Fibroblast of skin of right quadriceps (primary cell): ENCODE results near the gene SULT2A1.
"Not testable (repeated sequence)": the region's sequence is repeated elsewhere in the genome, so short reads cannot be mapped to it uniquely, and the experiment has no call there.

Experiments used
- DNase-seq: peaks from one replicate; pipeline ENCODE4 v3.0.0-alpha.2; 2013

Gene SULT2A1

DNA sequence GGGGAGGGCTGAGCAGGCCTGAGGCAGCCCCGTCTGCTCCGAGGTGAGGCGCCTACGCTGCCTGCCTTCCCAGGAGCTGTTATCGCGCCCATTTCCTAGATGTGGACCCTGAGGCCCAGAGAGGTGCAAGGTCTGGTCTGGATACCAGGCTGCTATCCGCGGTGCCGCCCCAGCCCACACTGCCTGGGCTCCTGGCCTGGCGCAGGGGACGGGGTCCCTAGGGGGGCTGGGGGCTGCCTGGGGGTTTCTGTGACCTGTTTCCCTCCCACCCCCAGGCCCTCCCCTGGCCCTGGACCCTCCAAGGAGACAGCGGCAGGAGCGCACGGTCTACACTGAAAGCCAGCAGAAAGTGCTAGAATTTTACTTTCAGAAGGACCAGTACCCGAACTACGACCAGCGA lies 26.3 kb downstream of the SULT2A1 start:
- DNase-seq, result not testable (repeated sequence)

DNA sequence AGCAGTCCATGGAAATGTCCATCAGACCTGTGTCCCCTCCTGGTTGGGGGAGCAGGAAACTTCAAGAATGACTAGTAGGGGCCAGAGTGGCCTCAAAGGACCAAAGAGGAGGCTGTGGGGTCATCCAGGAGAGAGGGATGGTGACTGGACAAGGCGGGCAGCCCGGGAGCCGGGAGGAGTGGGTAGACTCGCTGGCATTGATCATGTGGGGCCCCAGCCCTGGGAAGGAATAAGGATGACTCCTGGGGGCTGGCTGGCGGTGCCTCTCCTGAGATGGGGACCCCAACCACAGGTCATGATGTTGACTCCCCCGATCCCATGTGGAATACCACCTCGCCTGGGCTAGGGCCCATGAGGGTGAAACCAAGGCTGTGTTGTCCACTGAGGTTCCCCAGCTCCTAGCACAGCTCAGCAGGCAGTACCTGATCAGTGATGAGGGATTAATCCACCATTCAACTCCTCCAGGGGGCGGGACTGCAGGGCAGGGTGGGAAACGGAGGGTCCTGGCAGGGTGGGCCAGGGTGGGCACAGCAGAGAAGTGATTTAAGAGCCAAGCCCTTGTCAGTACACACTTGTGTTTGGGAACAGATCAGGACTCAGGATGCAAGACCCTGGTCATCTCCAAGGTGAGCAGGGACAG lies 27.3 kb downstream of the SULT2A1 start, which contains the start of gene TPRX2:
TSS of gene TPRX2 (plus strand) at position 590 of the 640 bp plus-strand sequence. CDS start at position 602, 12 bp downstream.
- DNase-seq, result not testable (repeated sequence)

DNA sequence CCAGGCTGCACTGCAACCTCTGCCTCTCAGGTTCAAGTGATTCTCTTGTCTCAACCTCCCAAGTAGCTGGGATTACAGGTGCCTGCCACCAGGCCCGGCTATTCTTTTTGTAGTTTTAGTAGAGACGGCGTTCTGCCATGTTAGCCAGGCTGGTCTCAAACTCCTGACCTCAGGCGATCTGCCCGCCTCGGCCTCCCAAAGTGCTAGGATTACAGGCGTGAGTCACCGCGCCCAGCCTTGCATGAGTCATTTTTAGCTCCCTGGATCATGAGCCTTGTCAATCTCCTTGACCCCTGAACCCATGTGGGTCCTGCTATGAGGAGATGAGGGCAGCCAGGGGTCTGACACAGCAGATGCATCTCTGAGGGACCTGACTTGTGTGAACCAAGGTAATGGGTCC lies 27.9 kb downstream of the SULT2A1 start:
- not testable (repeated sequence) for DNase-seq

DNA sequence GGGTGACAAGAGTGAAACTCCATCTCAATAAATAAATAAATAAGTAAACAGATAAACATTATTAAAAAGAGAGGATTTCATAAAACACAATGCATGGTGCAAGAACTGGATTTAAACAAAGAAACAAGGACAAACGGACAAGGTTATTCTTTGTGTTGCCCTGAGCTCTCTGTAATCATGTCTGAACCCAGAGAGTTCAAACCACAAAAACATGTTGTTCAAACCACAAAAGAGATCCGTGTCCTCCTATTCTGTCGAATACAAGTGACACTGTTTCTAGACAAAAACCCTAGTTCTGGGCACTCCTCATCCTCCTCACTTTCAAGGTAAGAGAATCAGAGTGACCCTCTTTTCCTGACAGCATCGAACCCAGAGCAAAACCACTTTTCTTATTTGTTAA lies 31.7 kb downstream of the SULT2A1 start:
- DNase-seq, result no peak

DNA sequence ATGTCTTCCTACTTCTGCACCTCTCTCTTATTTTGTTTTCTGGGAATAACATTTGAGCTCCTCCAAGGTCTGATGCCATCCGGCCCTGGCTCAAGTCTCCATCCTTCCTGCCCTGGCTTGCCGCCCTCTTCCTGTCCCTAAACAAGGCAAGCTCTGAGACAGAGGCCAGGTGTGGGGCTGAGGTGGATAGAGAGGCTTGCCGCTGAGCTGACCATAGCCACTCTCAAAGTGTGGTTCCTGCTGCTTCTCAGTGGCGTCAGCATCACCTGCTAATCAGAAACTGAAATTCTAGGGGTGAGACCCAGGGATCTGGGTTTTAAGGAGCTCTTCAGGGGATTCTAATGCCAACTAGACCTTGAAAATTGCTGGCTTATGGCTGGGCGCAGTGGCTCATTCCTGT lies 33.1 kb downstream of the SULT2A1 start:
- no peak for DNase-seq

DNA sequence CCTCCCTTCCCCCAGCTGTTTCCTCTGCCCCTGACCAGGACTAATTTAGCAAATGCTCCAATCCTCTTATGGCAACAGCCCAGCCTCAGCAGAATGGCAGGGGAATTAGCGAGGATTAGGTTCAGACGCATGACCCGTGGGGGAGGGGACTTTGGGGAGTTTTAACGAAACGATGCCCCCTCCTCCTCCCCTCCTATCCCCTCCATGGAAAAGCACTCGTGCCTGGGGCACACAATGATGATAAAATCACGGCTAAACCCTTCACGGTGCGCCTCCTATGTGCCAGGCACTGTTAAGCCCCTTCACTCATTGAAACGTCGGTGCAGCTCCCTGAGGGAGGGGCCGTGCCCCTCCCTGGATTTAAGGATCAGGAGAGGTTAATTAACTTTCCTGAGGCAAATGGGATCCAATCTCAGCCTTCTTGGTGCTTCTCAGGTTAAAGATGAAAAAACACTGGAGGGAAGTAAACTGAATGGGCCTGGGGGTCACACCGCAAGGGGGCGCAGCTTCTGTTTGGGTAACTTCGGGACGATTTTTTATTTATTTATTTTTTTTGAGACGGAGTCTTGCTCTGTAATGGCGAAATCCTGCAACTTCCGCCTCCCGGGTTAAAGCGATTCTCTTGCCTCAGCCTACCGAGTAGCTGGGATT lies 37.2 kb downstream of the SULT2A1 start:
- DNase-seq, result no peak

DNA sequence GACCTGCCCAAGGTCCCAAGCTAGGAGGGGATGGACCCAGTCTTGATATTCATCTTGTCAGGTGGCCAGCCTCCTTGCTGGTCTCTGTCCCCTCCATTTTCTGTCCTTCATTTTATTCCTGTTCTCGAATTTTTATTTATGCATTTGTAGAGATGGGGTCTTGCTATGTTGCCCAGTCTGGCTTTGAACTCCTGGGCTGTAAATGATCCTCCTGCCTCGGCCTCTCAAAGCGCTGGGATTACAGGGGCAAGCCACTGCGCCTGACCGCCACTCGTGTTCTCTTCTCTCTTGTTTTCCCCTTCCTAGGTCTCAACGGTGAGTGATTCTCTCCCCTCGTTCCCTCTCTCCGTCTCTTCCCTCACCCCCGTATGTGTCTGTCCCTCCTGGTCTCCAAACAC lies 37.7 kb downstream of the SULT2A1 start:
- no peak for DNase-seq

DNA sequence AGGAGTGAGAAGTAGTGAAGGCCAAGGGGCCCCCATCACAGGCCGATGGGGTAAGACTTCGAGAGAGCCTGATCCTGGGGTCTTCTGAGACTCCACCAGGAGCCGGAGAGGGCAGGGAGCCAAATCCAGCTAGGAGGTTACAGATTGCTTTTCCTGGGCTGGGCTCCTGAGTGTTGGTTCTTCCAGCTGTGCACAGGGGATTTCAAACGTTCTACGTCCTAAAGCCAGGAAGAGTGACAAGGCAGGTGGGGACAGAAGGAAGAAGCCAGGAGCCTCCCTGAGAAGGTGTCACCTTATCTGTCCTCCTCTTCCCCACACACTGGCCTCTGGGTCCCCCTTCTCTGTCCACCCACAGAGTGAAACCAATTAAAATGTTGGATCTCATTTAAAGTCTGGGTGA lies 43.2 kb downstream of the SULT2A1 start:
- no peak for DNase-seq

DNA sequence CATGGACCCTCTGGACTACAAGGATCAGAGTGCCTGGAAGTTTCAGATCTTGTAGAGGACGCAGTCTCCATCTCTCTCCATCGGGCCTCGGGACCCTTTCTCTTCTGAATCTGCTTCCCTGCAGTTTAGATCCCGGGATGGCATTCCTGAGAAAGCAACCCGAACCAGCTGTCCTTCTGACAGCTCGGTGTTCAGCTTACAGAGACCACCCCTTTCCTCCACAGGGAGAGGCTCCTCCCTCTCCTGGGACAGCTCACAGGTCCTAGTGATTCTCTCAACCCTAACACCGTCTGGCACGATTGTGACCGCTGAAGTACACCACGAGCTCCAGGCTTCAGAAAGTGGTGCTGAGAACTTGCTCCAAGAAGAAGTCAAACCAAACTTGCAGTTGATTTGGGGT lies 46.2 kb downstream of the SULT2A1 start:
- no peak for DNase-seq

DNA sequence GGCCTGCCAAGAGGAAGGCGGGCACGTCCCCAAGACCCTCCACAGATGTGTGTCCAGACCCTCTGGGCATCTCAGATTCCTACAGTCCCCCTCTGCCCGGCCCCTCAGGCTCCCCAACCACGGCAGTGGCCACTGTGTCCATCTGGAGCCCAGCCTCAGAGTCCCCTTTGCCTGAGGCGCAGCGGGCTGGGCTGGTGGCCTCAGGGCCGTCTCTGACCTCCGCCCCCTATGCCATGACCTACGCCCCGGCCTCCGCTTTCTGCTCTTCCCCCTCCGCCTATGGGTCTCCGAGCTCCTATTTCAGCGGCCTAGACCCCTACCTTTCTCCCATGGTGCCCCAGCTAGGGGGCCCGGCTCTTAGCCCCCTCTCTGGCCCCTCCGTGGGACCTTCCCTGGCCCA lies 46.7 kb downstream of the SULT2A1 start:
- DNase-seq, result no peak

DNA sequence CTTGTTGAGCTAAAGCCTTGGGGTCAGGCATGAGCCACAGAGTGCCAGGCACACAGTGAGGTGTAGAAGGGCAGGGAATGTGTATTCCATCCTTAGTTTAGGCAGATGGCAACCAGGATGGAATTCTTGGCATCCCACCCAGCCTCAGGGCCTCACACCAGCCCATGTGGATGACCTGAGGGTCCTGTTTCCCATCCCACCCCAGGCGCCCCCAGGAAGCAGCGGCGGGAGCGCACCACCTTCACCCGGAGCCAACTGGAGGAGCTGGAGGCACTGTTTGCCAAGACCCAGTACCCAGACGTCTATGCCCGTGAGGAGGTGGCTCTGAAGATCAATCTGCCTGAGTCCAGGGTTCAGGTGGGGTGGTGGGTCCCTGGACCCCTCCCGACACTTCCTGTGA lies 50.1 kb downstream of the SULT2A1 start:
- no peak for DNase-seq

DNA sequence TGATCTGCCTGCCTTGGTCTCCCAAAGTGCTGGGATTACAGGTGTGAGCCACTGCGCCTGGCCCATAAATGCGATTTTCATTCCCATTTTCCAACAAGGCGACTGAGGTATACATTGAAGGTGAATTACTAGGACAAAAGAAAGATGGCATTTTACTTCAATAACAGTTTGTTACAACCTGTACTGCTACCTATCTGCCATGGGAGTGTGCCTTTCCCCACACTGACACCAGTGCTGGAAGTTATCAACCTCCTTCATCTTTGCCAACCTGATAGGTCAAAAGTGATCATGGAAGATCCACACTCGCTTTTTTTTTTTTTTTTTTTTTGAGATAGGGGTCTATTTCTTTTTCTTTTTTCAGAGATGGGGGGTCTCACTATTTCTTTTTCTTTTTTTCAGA lies 53.4 kb downstream of the SULT2A1 start:
- no peak for DNase-seq

DNA sequence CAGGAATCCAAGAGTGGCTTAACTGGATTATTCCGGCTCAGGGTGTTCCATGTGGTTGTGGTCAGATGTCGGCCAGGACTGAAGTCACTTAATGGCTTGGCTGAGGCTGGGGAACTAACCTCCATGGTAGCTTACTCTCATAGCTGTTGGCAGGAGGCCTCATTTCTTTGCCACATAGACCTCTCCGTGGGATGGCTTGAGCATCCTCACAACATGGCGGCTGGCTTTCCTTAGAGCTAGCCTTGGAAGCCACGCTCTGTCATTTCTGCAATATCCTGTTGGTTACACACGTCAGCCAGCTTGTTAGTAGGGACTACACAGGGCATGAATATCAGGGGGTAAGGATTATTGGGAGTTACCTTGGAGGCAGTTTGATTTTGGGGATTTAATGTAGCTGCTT lies 59.3 kb downstream of the SULT2A1 start:
- DNase-seq, result no peak

DNA sequence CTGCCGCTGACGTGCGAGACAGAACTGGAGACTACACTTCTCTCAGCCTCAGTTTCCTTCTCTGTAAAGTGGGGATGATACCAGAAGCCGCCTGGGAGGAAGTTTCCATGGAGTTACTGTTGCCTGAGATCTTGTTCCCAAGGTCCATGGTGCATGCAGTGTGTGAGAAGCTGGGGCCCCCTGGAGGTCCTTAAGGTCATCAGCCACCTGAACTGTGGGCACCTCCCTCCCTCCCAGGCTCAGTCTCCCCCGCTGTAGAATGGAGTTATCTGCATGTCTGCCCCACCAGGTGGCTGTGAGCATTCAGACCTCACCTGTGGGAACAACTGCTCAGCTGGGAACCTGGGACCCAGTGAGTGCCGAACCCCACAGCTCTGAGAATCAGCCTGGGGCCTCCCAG lies 61.7 kb downstream of the SULT2A1 start:
- DNase-seq, result no peak

DNA sequence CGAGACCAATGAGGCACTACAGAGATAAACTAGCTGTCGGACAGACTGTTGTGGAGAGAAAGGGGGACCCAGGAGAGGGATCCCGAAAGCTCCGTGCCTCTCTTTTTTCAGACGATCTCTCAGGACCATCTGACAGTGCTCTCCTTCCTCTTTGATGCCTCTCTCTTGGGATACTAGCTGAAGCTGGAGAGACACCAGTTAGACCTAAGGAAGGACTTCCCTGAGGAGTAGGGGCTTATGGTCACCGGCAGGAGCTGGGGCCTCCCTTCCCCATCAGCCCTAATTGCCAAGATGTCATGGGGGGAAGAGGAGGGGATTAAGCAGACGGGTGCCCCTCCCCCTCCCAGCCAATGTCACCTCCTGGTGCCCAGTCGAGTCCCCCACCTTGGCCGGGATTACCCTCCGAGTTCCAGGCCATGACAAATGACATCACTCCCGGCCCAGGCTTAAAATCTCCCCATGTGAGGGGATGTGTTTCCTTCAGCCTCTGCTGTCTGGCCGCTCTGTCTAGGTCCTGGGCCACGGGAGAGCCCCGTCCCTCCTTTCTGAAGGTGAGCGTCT lies 64.6 kb downstream of the SULT2A1 start, which contains the start of gene CRX:
TSS of gene CRX (plus strand) at position 478 of the 561 bp plus-strand sequence. CDS start 12,507 bp downstream, outside the sequence.
- no peak for DNase-seq
